DMS114 treated with DMSO at 0.1 percent for 48 hours (cell line): ENCODE data around the gene YPEL3.

Experiments
- DNase-seq: peaks from one replicate; lab custom pipeline; 2025; ENCODE audit not compliant: unreplicated experiment; lab: John Stamatoyannopoulos, UW

Gene YPEL3

DNA sequence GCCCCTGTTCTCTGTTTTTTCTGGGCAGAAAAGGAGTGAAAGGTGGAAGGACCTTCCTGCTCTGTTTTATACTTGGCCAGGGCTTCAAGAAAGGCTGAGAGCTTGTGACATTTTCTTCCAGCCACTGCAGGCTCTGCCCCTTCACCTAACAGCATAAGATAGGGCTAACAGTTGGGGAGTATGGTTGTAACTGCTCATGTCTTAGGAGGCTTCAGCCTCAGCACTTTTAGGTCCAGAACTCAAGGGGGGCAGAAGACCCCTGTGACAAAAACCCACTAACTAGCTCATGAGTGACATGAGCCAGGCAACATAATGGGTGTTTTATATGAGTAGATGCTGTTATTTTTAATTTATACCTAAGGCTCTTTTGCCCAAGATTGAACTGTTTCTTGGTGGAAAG is 25.5 kb downstream of the YPEL3 start:
- DNase-seq, result no peak

DNA sequence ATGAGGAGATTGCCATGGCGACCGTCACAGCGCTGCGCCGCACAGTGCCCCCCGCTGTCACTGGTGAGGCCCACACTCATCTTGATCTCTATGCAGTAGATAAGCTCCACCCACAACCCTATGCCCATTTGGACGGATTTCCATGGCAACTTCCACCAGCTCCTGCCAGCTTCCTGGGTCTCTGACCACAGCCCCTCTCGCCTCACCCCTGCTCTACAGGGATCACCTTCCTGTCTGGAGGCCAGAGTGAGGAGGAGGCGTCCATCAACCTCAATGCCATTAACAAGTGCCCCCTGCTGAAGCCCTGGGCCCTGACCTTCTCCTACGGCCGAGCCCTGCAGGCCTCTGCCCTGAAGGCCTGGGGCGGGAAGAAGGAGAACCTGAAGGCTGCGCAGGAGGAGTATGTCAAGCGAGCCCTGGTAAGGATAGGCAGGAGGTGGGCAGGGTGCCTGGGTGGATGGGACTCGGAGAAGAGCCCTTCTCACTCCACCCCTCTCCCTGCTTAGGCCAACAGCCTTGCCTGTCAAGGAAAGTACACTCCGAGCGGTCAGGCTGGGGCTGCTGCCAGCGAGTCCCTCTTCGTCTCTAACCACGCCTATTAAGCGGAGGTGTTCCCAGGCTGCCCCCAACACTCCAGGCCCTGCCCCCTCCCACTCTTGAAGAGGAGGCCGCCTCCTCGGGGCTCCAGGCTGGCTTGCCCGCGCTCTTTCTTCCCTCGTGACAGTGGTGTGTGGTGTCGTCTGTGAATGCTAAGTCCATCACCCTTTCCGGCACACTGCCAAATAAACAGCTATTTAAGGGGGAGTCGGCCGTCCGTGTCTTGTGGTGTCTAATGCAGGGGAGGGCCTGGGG is 26.2 kb downstream of the YPEL3 start:
- no peak for DNase-seq

DNA sequence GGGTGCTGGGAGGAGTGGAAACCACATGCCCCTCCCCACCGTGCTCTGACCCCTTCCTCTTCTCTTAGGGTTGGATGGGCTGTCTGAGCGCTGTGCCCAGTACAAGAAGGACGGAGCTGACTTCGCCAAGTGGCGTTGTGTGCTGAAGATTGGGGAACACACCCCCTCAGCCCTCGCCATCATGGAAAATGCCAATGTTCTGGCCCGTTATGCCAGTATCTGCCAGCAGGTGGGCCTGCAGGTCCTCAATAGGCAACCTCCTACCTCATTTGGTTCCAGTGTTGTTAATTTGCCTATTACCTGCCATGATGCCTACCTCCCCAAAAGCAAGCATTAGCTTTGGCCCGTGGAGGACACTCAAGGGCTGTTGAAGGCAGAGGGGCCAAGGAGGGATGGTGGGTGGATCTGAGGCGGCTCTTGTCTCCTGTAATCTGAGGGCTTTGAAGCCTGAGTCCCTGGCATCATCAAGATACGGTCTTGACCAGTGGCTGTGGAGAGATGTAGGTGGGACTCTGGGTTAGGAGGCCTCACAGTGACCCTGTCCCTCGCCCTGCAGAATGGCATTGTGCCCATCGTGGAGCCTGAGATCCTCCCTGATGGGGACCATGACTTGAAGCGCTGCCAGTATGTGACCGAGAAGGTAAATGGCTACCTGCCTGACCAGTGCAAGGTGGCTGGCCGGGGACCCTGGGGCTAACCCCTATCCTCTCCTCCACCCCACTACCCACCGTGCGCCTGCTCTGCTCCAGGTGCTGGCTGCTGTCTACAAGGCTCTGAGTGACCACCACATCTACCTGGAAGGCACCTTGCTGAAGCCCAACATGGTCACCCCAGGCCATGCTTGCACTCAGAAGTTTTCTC is 27.0 kb downstream of the YPEL3 start:
- no peak for DNase-seq

DNA sequence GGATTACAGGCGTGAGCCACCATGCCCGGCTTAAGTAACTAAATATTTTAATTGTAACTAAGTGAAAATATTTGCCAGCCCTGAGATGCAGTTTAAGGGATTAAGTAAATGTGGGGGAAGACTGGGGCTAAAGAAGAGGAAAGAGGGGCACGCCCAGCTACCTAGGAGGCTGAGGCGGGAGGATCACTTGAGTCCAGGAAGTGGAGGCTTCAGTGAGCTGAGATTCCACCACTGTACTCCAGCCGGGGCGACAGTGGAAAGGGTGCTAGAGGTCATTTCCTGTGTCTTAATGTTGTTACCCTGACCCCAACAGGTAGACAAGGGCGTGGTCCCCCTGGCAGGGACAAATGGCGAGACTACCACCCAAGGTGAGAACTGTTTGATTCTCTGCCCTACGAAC is 27.7 kb downstream of the YPEL3 start:
- no peak for DNase-seq

DNA sequence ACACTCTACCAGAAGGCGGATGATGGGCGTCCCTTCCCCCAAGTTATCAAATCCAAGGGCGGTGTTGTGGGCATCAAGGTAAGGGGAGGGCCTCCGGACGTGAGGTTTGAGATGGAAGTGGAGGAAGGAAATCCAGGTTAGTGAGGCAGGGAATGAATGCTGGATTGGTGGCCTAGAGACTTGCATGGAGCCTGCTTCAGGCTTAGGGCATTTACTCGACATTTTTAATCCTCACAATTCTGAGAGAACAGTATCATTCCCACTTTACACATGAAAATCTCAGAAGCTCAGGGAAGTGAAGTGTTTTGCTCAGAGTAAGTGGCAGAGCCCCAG is 28.5 kb downstream of the YPEL3 start:
- no peak for DNase-seq

DNA sequence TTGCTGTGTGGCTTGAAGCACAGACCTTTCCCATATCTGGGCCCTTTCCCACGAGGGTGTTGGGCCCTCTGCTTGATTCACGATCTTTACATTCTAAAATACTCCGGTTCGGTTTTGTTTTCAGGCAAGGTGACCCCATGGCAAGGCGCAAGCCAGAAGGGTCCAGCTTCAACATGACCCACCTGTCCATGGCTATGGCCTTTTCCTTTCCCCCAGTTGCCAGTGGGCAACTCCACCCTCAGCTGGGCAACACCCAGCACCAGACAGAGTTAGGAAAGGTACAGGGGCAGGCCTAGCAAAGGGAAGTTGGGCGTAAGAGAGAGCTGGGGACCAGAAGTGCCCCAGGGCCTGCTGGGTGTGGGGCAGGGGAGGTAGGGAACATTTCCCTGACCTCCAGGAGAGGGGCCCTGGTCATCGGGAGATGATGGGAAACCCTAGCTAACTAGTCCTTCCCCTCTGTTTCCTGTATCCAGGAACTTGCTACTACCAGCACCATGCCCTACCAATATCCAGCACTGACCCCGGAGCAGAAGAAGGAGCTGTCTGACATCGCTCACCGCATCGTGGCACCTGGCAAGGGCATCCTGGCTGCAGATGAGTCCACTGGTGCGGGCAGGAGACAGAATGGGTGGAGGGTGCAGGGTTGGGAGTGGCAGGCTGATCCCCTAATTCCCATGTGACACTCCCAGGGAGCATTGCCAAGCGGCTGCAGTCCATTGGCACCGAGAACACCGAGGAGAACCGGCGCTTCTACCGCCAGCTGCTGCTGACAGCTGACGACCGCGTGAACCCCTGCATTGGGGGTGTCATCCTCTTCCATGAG is 29.0 kb downstream of the YPEL3 start:
- no peak for DNase-seq

DNA sequence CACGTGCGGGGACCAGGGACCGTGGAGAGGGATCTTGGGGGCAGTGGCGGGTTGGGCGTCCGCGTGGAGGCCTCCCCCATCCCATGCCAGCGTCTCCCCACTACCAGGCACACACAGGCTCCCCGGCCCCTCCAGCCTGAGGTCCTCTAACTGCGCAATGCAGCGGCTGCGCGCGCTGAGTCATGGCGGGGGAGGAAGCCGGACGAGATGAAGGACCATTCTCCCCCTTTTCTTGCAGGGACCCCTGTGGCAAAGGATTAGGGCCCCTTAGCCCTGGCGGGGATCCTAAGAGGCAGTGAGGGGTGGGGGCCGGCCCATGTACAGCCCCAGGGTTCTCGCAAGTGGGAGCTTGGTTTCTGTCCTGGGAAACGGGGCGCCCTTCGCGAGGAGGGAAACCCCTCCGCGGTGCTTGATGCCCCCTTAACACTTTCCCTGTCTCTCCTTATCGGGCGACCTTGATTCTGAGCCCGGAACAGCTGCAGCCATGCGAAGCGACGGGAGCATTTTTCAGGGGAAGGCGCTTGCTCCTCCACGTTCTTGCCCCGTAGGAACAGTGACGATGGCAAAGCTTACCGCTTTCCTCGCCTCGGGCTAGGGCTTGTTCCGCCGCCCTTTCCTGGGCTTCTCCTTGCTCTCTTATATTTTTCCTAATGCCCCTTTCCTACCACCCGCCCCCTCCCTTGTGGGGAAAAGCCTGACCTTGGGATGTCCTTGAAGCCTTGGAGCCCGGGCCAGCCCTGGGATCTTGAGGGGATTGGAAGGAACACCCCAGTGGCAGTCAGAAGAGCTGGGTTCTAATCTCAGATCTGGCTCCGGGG is 29.9 kb downstream of the YPEL3 start:
- no peak for DNase-seq

DNA sequence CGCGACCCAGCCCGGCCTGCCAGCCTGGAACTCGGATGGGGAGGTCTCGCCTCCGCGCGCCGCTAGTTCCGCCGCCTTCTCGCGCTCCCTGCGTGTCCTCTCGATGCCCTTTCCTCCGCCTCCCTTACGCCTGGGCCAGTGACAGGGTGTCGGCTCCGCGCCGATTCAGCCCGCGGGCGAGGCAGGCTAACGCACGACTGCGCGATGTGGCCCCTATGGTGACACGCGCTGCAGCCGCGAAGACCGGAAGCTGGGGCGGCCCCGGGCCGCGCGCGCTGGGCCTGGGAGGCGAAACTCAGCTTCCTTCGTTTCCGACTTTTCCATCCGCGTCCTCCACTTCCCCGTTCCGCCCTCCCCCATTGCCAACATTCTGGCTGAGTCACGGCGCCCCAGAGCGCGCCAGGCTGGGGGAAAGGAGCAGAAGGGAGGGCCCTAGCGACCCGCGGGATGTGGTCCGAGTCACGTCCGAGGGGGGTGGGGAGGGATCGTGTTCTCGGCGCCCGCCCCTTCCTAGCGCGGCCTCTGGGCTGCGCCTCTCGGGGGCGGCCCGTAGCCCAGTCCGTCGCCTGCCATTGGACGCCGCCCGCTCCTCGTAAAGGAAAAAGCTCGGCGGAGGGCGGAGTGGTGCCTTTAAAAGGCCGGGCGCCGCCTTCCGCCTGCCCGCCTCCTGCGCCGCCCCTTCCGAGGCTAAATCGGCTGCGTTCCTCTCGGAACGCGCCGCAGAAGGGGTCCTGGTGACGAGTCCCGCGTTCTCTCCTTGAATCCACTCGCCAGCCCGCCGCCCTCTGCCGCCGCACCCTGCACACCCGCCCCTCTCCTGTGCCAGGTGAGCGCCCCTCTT is 30.7 kb downstream of the YPEL3 start, which contains the start of gene ALDOA:
Gene ALDOA, plus strand, starts transcription at position 659 of the 841 bp plus-strand sequence. CDS start 1,138 bp downstream, outside the sequence.
- DNase-seq, result peak; percentile 91

DNA sequence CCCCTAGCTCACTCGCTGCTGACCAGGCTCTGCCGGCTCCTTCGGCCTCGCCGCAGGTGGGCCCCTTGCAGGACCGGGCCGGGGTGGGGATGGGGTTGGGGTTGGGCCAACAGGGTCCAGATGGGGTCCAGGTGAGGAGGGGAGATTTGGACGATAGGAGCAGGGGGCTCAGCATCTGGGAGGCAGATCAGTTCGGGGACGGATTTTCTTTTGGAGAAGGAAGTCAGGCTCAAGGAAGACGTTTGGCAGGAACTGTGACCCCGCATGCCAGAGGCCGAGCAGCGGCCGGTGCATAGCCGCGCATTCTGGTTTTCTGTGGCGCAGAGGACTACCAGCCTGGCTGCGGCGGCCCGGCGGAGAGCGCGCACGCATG is 31.3 kb downstream of the YPEL3 start:
- DNase-seq, result no peak

DNA sequence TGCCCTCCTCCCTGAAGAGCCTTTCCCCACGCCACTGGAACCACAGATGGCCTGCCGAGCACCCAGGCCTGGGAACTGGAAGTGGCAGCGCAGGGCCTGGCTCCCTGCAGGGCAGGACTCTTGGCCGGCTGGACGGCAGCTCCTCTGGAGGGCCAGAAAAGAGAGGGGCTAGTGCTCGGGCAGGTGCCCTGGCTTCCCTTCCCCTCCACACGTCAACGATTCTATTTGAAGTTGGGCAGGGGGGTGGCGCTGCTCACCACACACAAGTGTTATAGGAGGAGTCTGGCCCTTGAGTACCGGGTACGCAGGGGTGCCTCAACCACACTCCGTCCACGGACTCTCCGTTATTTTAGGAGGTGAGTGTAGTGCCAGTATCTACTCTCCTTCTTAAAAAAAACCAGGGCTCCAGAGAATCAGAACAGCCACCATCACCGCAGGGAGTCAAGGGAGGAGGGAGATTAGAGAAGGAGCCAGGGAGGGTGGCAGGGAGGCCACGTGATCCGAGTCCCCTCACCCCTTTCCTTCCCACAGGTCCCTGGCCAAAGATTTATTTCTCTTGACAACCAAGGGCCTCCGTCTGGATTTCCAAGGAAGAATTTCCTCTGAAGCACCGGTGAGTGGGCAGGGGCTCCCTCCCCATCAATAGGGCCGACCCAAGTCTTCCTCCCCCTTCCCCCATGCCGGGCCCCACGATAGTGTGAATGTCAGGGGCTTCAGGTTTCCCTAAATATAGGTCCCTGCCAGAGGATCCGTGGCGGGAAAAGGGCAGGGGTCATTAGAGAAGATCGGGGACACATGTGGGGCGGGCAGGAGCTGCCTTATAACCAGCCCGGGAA is 31.9 kb downstream of the YPEL3 start:
- DNase-seq, result peak; percentile 61

DNA sequence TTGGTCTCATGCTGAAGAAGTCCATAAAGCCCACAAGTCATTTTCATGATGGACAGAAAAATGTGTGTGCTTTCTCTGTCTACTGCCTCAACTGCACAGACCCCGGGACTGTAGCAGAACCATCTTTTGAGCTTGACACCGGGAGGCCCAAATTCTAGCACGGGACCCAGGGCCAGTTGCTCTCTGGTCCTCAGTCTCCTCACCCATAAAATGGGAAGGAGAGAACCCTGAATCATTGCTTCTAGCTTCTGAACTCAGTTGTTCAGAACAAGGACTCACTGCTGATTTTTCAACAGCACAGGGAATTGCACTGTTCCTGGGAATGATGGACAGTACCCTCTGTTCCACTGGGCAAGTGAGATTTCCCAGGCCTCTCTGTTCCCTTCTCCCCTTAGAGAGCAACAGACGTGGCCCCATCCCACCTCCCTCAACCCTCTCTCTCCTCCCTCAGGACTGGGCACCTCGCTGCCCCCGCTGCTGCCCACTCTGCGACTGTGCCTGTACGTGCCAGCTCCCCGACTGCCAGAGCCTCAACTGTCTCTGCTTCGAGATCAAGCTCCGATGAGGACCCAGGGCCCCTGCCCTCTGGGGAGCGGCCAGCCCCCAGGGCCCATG is 32.6 kb downstream of the YPEL3 start:
- DNase-seq, result no peak

DNA sequence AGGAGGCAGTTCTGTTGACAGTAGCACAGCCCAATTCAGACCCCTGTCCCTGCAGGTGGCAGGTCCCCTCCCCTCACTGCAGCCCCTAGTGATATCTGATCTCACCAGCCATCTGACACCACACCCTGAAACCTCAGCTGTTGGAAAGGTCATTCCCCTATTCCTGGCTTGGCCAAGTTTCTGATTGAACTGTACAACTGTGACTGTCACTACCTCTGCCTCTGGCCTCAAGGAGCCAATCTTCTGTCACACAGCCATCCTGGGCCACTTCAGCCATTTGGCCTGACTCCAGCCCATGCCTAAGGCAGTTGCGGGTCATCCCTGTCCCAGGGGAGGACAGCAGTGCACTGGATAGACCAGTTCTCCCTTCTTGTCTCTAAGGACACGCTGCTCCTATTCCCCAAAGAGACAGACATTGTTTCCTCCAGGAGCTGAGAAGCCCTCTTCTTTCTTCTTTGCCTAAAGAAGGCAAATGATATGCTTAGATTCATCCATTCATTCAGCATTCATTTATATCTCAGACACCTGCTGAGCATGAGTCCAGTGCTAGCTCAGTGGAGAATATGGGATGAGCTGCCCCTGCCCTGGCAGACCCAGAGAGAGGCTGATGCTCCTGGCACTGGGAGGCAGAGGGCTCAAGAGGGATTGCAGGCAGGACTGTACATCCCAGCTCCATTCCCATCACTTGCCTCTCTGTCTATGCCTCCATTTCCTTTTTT is 35.0 kb downstream of the YPEL3 start:
- DNase-seq, result no peak

DNA sequence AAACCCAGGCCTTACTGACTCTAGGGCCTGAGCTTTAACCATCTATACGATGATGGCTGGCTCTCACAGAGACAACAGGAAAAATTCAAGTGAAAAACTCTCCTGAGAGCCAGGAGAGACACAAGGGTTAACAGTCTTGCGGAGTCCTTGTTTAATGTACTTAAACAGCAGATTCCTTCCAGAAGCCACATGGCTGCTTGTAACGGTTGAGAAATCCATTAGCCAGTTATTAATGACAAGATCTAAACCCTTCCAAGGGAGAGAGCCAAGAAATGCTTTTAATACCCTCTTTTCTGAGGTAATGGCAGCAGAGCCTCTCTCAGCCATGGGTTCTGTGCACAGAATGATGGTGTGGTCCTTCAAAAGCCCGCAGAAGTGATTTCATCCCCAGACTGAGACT is 35.7 kb downstream of the YPEL3 start:
- DNase-seq, result no peak

DNA sequence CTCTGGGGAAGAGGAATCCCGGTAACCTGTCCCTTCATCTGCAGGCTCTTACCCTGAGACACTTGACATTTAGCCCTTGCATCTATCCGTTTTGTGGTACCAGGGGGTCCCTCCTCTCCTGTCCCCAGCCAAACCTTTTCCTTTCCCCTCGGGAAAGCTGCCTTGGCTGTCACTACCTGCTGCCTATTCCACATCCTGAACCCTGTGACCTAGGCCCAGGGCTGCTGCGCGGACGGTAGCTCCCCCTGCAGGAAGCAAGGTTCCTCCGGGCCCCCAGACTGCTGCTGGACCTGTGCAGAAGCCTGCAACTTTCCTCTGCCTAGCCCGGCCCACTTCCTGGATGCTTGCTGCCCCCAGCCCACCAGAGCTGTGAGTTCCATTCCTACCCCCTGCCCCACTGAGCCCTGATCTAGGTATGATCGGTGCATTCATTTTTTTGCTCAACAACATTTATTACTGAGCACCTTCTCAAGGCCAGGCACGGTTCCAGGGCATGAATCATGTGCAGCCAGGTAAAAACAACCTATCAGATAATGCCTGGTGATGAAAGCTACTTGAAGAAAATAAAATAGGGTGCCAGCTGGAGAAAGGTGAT is 41.0 kb downstream of the YPEL3 start:
- no peak for DNase-seq

DNA sequence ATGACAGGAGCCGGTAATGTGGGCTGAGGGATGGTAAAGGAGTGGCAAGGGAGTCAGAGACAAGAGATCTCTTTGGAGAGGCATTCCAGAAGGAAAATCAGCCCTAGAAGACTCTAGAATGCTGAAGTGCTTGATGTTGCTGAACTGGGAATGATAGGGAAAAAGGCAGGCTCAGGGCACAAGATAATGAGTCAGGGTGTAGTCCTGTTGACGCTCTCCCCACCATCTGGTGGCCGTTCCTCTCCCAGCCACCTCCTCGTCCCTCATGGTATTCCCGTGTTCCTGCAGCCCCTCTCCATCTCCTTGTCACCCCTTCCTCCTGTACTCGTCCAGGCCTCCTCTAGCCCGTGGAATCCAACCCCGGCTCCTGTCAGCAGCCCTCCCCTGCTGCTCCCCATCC is 41.6 kb downstream of the YPEL3 start:
- DNase-seq, result no peak

DNA sequence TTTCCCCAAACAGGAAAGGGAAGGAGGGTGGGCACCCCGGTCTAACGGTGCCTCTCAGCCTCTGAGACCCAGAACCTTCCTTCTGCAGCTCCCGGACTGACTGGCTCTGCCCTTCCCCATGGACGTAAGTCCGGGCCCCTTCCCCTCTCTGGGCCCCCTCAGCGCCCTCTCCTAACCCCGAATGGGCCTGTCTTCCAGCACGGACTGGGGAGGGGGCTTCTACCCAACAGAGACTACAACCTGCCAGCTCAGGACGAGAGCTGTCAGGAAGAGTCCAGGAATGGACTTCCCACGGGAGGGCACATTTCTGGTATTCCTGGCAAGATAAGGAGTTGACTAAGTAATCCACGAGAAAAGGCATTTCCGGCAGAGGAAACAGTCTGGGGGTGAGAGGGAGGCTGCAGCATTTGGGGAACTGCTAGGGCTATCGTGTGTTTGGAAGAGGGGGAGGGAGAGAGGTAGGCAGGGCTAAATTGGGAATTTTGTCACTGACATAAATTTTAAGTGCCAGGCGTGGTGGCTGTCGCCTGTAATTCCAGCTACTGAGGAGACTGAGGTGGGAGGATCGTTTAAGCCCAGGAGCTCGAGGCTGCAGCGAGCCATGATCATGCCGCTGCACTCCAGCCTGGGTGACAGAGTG is 42.5 kb downstream of the YPEL3 start:
- DNase-seq, result no peak
